Kidney capillary endothelial cell (primary cell): Measurements from ENCODE around the gene NRSN2.

ENCODE experiments used
- DNase-seq: peaks from one replicate; pipeline ENCODE4 v3.0.0-alpha.2; 2018; ENCODE audit warnings: low spot score

The NRSN2 gene

GRCh38 chr20:346640-347316, at the start of gene NRSN2:
Gene NRSN2, plus strand, starts transcription at chr20:347111. Its CDS starts 2,533 bp downstream, at chr20:349644.
- no peak for DNase-seq

GRCh38 chr20:297925-298775, 48.8 kb upstream of the NRSN2 start:
- peak; percentile 39 for DNase-seq

- DNase-seq, result no peak
Measured at GRCh38 chr20:298776-299391, 48.0 kb upstream of the NRSN2 start.

GRCh38 chr20:300345-300990, 46.4 kb upstream of the NRSN2 start:
- DNase-seq, result no peak

GRCh38 chr20:301886-302848, 44.7 kb upstream of the NRSN2 start:
- no peak for DNase-seq

GRCh38 chr20:305745-306144, 41.2 kb upstream of the NRSN2 start:
- DNase-seq, result no peak

GRCh38 chr20:308427-309038, 38.4 kb upstream of the NRSN2 start:
- DNase-seq, result no peak

- DNase-seq, result no peak
Measured at GRCh38 chr20:309306-309840, 37.5 kb upstream of the NRSN2 start.

GRCh38 chr20:309841-310644, 36.9 kb upstream of the NRSN2 start:
- peak; percentile 93 for DNase-seq

- no peak for DNase-seq
Measured at GRCh38 chr20:310645-311044, 36.3 kb upstream of the NRSN2 start.

GRCh38 chr20:311609-312008, 35.3 kb upstream of the NRSN2 start:
- DNase-seq, result no peak

- DNase-seq, result no peak
Measured at GRCh38 chr20:312067-312466, 34.8 kb upstream of the NRSN2 start.

GRCh38 chr20:312866-313265, 34.0 kb upstream of the NRSN2 start:
- DNase-seq, result no peak

- no peak for DNase-seq
Measured at GRCh38 chr20:313402-313801, 33.5 kb upstream of the NRSN2 start.

GRCh38 chr20:313948-314347, 33.0 kb upstream of the NRSN2 start:
- DNase-seq, result peak; percentile 91

- DNase-seq, result no peak
Measured at GRCh38 chr20:316316-317068, 30.4 kb upstream of the NRSN2 start.

GRCh38 chr20:324177-325044, 22.5 kb upstream of the NRSN2 start:
- DNase-seq, result peak; percentile 80
